ENCODE measurements around the gene GPR12. TPM values are rescaled to one million over a fixed set of nuclear protein-coding genes. Genes with fewer than 3 reads are reported as not detected.

GPR12 gene
- total and polyA plus RNA-seq, 5 donors from 2014 or later, result not detected

DNA sequence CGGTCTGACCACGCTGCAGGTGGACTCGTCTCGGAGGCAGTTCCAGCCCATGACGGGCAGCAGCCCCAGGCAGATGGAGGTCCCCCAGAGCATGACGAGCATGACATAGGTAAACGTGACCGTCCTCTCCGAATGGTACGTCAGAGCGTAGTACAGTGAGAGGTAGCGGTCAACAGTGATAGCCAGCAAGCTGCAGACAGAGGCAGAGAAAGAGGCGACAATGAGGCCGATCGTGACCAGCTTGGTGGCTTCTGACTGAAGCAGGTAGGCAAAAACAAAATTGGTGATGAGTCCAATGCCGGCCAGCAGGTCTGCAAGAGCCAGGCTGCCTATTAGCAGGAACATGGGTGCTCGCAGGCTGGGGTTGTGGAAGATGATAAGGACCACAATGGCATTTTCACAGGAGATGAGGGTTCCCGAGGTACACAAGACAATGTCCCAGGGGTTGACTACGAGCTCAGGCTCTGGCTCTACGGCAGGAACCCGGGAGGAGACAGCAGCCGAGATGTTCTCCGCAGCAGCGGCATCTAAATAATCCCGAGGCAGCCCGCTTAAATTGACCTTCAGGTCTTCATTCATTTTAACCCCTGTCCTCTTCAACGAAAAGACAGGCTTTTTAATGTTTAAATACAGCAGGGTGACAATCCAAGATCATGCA, 1.2 kb downstream of the GPR12 start:
- H3K4me1 Mint-ChIP-seq, result peaks cover 0 to 19% (median 3%) of the 10 kb centered on the region in 4 donors
- Histone ChIP-seq H3K27me3 (ENCODE audit: control insufficient read depth, insufficient read depth, low read length) (peaks cover 7% of the 10 kb centered on the region), H3K27ac (ENCODE audit: insufficient read depth, low read length, poor library complexity, severe bottlenecking) (no peak overlapping the region), H3K36me3 (ENCODE audit: control insufficient read depth, insufficient read depth, low read length) (no peaks in the 10 kb centered on the region), H3K4me3 (ENCODE audit: low read depth, low read length) (no peak overlapping the region), H3K4me1 (ENCODE audit: control insufficient read depth, insufficient read depth, low read length, poor library complexity, severe bottlenecking) (peaks cover 4% of the 10 kb centered on the region), H3K9me3 (ENCODE audit: control insufficient read depth in 2 of 2, low read length in 2 of 2) (no peaks in the 10 kb centered on the region)
- H3K27ac Mint-ChIP-seq, result no peak overlapping the region
- H3K27me3 Mint-ChIP-seq, result peaks cover 58% of the 10 kb centered on the region
- H3K9me3 Mint-ChIP-seq, result peaks cover 0 to 4% (median 0%) of the 10 kb centered on the region in 7 donors
- peak overlapping the region in 2 of 4 donors; percentile 56 to 75 for H3K4me3 Mint-ChIP-seq
- DNase-seq (no peak), ATAC-seq (ENCODE audit: low read depth in 2 of 2) (no peak)
- peaks cover 6% of the 10 kb centered on the region for H3K36me3 Mint-ChIP-seq

- Histone ChIP-seq H3K36me3 (ENCODE audit: control insufficient read depth, insufficient read depth, low read length) (no peaks in the 10 kb centered on the region), H3K27me3 (ENCODE audit: control insufficient read depth, insufficient read depth, low read length) (peaks cover 7% of the 10 kb centered on the region), H3K27ac (ENCODE audit: insufficient read depth, low read length, poor library complexity, severe bottlenecking) (no peak overlapping the region), H3K4me1 (ENCODE audit: control insufficient read depth, insufficient read depth, low read length, poor library complexity, severe bottlenecking) (peaks cover 4% of the 10 kb centered on the region), H3K9me3 (ENCODE audit: control insufficient read depth in 2 of 2, low read length in 2 of 2) (no peaks in the 10 kb centered on the region), H3K4me3 (ENCODE audit: low read depth, low read length) (no peak overlapping the region)
- no peak overlapping the region for H3K27ac Mint-ChIP-seq
- no peak for DNase-seq
- peaks cover 58% of the 10 kb centered on the region for H3K27me3 Mint-ChIP-seq
- ATAC-seq (ENCODE audit: low read depth in 2 of 2), result no peak
- H3K36me3 Mint-ChIP-seq, result peaks cover 6% of the 10 kb centered on the region
- H3K9me3 Mint-ChIP-seq, result peaks cover 0 to 4% (median 0%) of the 10 kb centered on the region in 7 donors
- peak overlapping the region in 1 of 4 donors; percentile 75 for H3K4me3 Mint-ChIP-seq
- H3K4me1 Mint-ChIP-seq, result peaks cover 0 to 19% (median 3%) of the 10 kb centered on the region in 4 donors
These were observed 2.0 kb downstream of the GPR12 start for GRCh38 chr13:26758496-26759157.

DNA sequence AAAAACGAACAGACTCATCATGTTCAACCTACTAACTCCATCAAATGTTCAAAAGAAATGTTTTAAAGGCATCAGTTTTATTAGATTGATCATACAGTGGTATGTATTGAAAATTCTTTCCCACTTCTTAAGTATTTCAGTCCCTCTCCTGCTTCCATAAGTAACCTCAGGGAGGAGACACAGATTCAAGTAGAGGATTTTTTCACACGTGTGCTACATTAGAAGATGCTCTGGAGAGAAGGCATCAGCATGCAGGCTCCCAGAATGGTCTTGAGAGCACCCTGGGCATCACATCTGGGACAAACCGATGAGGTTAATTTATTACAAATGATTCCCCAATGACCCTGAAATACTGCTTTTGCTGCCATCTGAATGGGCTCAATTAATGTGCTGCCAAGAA, 3.6 kb downstream of the GPR12 start:
- H3K4me1 ChIP-seq (ENCODE audit: control insufficient read depth, insufficient read depth, low read length, poor library complexity, severe bottlenecking), result peaks cover 4% of the 10 kb centered on the region
- no peak overlapping the region for H3K4me3 Mint-ChIP-seq
- DNase-seq (no peak), ATAC-seq (ENCODE audit: low read depth in 2 of 2) (no peak)
- peaks cover 7% of the 10 kb centered on the region for H3K27me3 ChIP-seq (ENCODE audit: control insufficient read depth, insufficient read depth, low read length)
- no peak overlapping the region for H3K4me3 ChIP-seq (ENCODE audit: low read depth, low read length)
- H3K27me3 Mint-ChIP-seq, result peaks cover 47% of the 10 kb centered on the region
- no peaks in the 10 kb centered on the region for H3K9me3 ChIP-seq (ENCODE audit: control insufficient read depth in 2 of 2, low read length in 2 of 2)
- peak overlapping the region in 1 of 3 donors; percentile 71 for H3K27ac Mint-ChIP-seq
- peaks cover 0 to 4% (median 0%) of the 10 kb centered on the region in 7 donors for H3K9me3 Mint-ChIP-seq
- peaks cover 0 to 19% (median 3%) of the 10 kb centered on the region in 4 donors for H3K4me1 Mint-ChIP-seq
- no peaks in the 10 kb centered on the region for H3K36me3 ChIP-seq (ENCODE audit: control insufficient read depth, insufficient read depth, low read length)
- H3K36me3 Mint-ChIP-seq, result peaks cover 6% of the 10 kb centered on the region
- H3K27ac ChIP-seq (ENCODE audit: insufficient read depth, low read length, poor library complexity, severe bottlenecking), result no peak overlapping the region

GRCh38 chr13:26752671-26753070, 7.9 kb downstream of the GPR12 start:
- peaks cover 3% of the 10 kb centered on the region for H3K27me3 ChIP-seq (ENCODE audit: control insufficient read depth, insufficient read depth, low read length)
- H3K4me1 ChIP-seq (ENCODE audit: control insufficient read depth, insufficient read depth, low read length, poor library complexity, severe bottlenecking), result no peaks in the 10 kb centered on the region
- Mint-ChIP-seq H3K4me1 (peaks cover 0 to 2% (median 0%) of the 10 kb centered on the region in 4 donors), H3K4me3 (no peak overlapping the region), H3K27me3 (peaks cover 24% of the 10 kb centered on the region), H3K27ac (no peak overlapping the region), H3K36me3 (no peaks in the 10 kb centered on the region), H3K9me3 (no peaks in the 10 kb centered on the region)
- DNase-seq (no peak), ATAC-seq (ENCODE audit: low read depth in 2 of 2) (no peak)
- H3K4me3 ChIP-seq (ENCODE audit: low read depth, low read length), result no peak overlapping the region
- no peaks in the 10 kb centered on the region for H3K36me3 ChIP-seq (ENCODE audit: control insufficient read depth, insufficient read depth, low read length)
- H3K9me3 ChIP-seq (ENCODE audit: control insufficient read depth in 2 of 2, low read length in 2 of 2), result no peaks in the 10 kb centered on the region
- no peak overlapping the region for H3K27ac ChIP-seq (ENCODE audit: insufficient read depth, low read length, poor library complexity, severe bottlenecking)

DNA sequence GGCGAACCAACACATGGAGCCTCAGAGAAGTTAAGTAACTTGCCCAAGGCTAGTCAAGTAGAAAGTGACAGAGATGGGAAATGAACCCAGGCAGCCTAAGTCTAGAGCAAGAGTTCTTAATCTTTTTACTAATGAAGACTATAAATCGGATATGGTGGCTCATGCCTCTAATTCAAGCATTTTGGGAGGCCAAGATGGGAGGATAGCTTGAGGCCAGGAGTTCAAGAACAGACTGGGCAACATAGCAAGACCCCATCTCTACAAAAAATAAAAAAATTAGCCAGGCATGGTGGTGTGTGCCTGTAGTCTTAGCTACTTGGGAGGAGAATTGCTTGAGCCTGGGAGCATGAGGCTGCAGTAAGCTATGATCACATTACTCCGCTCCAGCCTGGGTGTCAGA, 10.7 kb downstream of the GPR12 start:
- Mint-ChIP-seq H3K36me3 (no peaks in the 10 kb centered on the region), H3K27ac (no peak overlapping the region), H3K9me3 (no peaks in the 10 kb centered on the region), H3K27me3 (peaks cover 8% of the 10 kb centered on the region), H3K4me1 (peaks cover 0 to 2% (median 0%) of the 10 kb centered on the region in 4 donors), H3K4me3 (no peak overlapping the region)
- DNase-seq, result no peak
- no peak for ATAC-seq (ENCODE audit: low read depth in 2 of 2)
- Histone ChIP-seq H3K4me3 (ENCODE audit: low read depth, low read length) (no peak overlapping the region), H3K4me1 (ENCODE audit: control insufficient read depth, insufficient read depth, low read length, poor library complexity, severe bottlenecking) (no peaks in the 10 kb centered on the region), H3K27me3 (ENCODE audit: control insufficient read depth, insufficient read depth, low read length) (peaks cover 5% of the 10 kb centered on the region), H3K9me3 (ENCODE audit: control insufficient read depth in 2 of 2, low read length in 2 of 2) (no peaks in the 10 kb centered on the region), H3K36me3 (ENCODE audit: control insufficient read depth, insufficient read depth, low read length) (no peaks in the 10 kb centered on the region), H3K27ac (ENCODE audit: insufficient read depth, low read length, poor library complexity, severe bottlenecking) (no peak overlapping the region)

DNA sequence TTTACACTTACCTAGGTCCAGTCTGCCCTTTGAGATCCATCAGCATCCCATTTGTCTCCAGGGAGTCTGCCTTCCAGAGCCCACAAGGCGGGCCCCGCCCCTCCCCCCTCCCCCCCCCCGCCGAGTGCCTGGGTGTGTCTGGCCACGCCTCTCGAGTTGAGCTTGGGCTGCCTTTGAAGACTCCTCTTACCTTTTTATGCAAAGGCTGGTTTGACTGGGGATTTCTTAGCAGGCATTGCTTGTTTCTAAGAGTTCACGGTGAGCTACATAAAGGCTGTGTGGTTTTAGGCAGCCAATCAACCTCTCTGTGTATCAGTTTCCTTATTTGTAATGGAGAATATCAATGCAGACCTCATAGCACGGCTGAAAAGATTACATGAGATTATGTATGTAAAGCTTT, 11.3 kb downstream of the GPR12 start:
- no peak overlapping the region for H3K27ac ChIP-seq (ENCODE audit: insufficient read depth, low read length, poor library complexity, severe bottlenecking)
- no peaks in the 10 kb centered on the region for H3K9me3 ChIP-seq (ENCODE audit: control insufficient read depth in 2 of 2, low read length in 2 of 2)
- H3K4me1 ChIP-seq (ENCODE audit: control insufficient read depth, insufficient read depth, low read length, poor library complexity, severe bottlenecking), result no peaks in the 10 kb centered on the region
- Mint-ChIP-seq H3K27me3 (peaks cover 9% of the 10 kb centered on the region), H3K9me3 (no peaks in the 10 kb centered on the region), H3K4me3 (no peak overlapping the region), H3K4me1 (peaks cover 0 to 2% (median 0%) of the 10 kb centered on the region in 4 donors), H3K36me3 (no peaks in the 10 kb centered on the region), H3K27ac (no peak overlapping the region)
- ATAC-seq (ENCODE audit: low read depth in 2 of 2) (no peak), DNase-seq (peak in 1 of 3 donors; percentile 5)
- no peaks in the 10 kb centered on the region for H3K36me3 ChIP-seq (ENCODE audit: control insufficient read depth, insufficient read depth, low read length)
- no peak overlapping the region for H3K4me3 ChIP-seq (ENCODE audit: low read depth, low read length)
- peaks cover 5% of the 10 kb centered on the region for H3K27me3 ChIP-seq (ENCODE audit: control insufficient read depth, insufficient read depth, low read length)

GRCh38 chr13:26747706-26748105, 12.9 kb downstream of the GPR12 start:
- no peak overlapping the region for H3K4me3 ChIP-seq (ENCODE audit: low read depth, low read length)
- no peak overlapping the region for H3K27ac ChIP-seq (ENCODE audit: insufficient read depth, low read length, poor library complexity, severe bottlenecking)
- H3K36me3 ChIP-seq (ENCODE audit: control insufficient read depth, insufficient read depth, low read length), result no peaks in the 10 kb centered on the region
- no peak overlapping the region for H3K27ac Mint-ChIP-seq
- peaks cover 0 to 2% (median 0%) of the 10 kb centered on the region in 4 donors for H3K4me1 Mint-ChIP-seq
- H3K4me1 ChIP-seq (ENCODE audit: control insufficient read depth, insufficient read depth, low read length, poor library complexity, severe bottlenecking), result no peaks in the 10 kb centered on the region
- H3K27me3 Mint-ChIP-seq, result peaks cover 16% of the 10 kb centered on the region
- ATAC-seq (ENCODE audit: low read depth in 2 of 2) (no peak), DNase-seq (no peak)
- no peaks in the 10 kb centered on the region for H3K36me3 Mint-ChIP-seq
- no peaks in the 10 kb centered on the region for H3K9me3 Mint-ChIP-seq
- H3K9me3 ChIP-seq (ENCODE audit: control insufficient read depth in 2 of 2, low read length in 2 of 2), result no peaks in the 10 kb centered on the region
- peaks cover 5% of the 10 kb centered on the region for H3K27me3 ChIP-seq (ENCODE audit: control insufficient read depth, insufficient read depth, low read length)
- no peak overlapping the region for H3K4me3 Mint-ChIP-seq

GRCh38 chr13:26743971-26744370, 16.6 kb downstream of the GPR12 start:
- no peaks in the 10 kb centered on the region for H3K4me1 ChIP-seq (ENCODE audit: control insufficient read depth, insufficient read depth, low read length, poor library complexity, severe bottlenecking)
- no peak overlapping the region for H3K4me3 Mint-ChIP-seq
- ATAC-seq (ENCODE audit: low read depth in 2 of 2), result no peak
- peaks cover 12% of the 10 kb centered on the region for H3K27me3 Mint-ChIP-seq
- no peaks in the 10 kb centered on the region for H3K9me3 ChIP-seq (ENCODE audit: control insufficient read depth in 2 of 2, low read length in 2 of 2)
- no peaks in the 10 kb centered on the region for H3K36me3 Mint-ChIP-seq
- H3K4me1 Mint-ChIP-seq, result no peaks in the 10 kb centered on the region
- H3K27me3 ChIP-seq (ENCODE audit: control insufficient read depth, insufficient read depth, low read length), result peaks cover 2% of the 10 kb centered on the region
- H3K9me3 Mint-ChIP-seq, result peaks cover 0 to 10% (median 5%) of the 10 kb centered on the region in 7 donors
- no peak overlapping the region for H3K27ac ChIP-seq (ENCODE audit: insufficient read depth, low read length, poor library complexity, severe bottlenecking)
- H3K4me3 ChIP-seq (ENCODE audit: low read depth, low read length), result no peak overlapping the region
- H3K36me3 ChIP-seq (ENCODE audit: control insufficient read depth, insufficient read depth, low read length), result no peaks in the 10 kb centered on the region
- no peak overlapping the region for H3K27ac Mint-ChIP-seq
- DNase-seq, result no peak
